BLaER1 (cell line): ENCODE measurements around the gene DDR2.
"Not testable (repeated sequence)": the region's sequence is repeated elsewhere in the genome, so short reads cannot be mapped to it uniquely, and the experiment has no call there.

Experiments used
- H3K27ac ChIP-seq: shearing (Covaris generic); formaldehyde crosslinking; 2 replicates; pipeline ENCODE4 v1.8.1; 2022
- H3K27me3 ChIP-seq: shearing (Covaris generic); formaldehyde crosslinking; 2 replicates; pipeline ENCODE4 v1.8.1; 2022
- H3K36me3 ChIP-seq: shearing (Covaris generic); formaldehyde crosslinking; 2 replicates; pipeline ENCODE4 v1.8.1; 2022
- H3K4me1 ChIP-seq: shearing (Covaris generic); formaldehyde crosslinking; 2 replicates; pipeline ENCODE4 v1.8.1; 2022
- H3K4me2 ChIP-seq: shearing (Covaris generic); formaldehyde crosslinking; 2 replicates; pipeline ENCODE4 v1.8.1; 2022
- H3K4me3 ChIP-seq: shearing (Covaris generic); formaldehyde crosslinking; 2 replicates; pipeline ENCODE4 v1.8.1; 2022
- H3K9ac ChIP-seq: shearing (Covaris generic); formaldehyde crosslinking; 2 replicates; pipeline ENCODE4 v1.8.1; 2022
- H3K9me3 ChIP-seq: shearing (Covaris generic); formaldehyde crosslinking; 2 replicates; pipeline ENCODE4 v1.8.1; 2022
- H4K20me1 ChIP-seq: shearing (Covaris generic); formaldehyde crosslinking; 2 replicates; pipeline ENCODE4 v1.8.1; 2022
- Cebpa-rat ChIP-seq: shearing (Covaris generic); IDR thresholded peaks from 2 replicates; pipeline ENCODE4 v1.8.1; 2022

The DDR2 gene

GRCh38 chr1:162632217-162632666 lies at the start of gene DDR2:
Gene DDR2, plus strand, starts transcription at chr1:162632464. Its CDS starts 86,600 bp downstream, at chr1:162719064.
- H3K4me1 ChIP-seq: no peaks in the 10 kb centered on the region
- H3K4me3 ChIP-seq: no peak within 1 kb of the TSS
- no peaks in the 10 kb centered on the region for H3K36me3 ChIP-seq
- H4K20me1 ChIP-seq: no peaks in the 10 kb centered on the region
- H3K27me3 ChIP-seq: no peaks in the 10 kb centered on the region
- H3K9ac ChIP-seq: no peak within 1 kb of the TSS
- no peak for TF ChIP-seq Cebpa-rat
- no peak within 1 kb of the TSS for H3K27ac ChIP-seq
- no peaks in the 10 kb centered on the region for H3K9me3 ChIP-seq
- H3K4me2 ChIP-seq: no peak within 1 kb of the TSS

GRCh38 chr1:162582901-162583300 lies 49.4 kb upstream of the DDR2 start:
- H3K27ac ChIP-seq: not testable (repeated sequence)

GRCh38 chr1:162585101-162585500 lies 47.2 kb upstream of the DDR2 start:
- not testable (repeated sequence) for H3K4me2 ChIP-seq, H3K4me1 ChIP-seq, H3K27ac ChIP-seq, H3K4me3 ChIP-seq, H3K9ac ChIP-seq, H3K27me3 ChIP-seq, H4K20me1 ChIP-seq, H3K9me3 ChIP-seq
- peaks cover 55% of the 10 kb centered on the region for H3K36me3 ChIP-seq

More at GRCh38 chr1:162582901-162583300, 49.4 kb upstream of the DDR2 start:
- H3K4me2 ChIP-seq, H3K4me1 ChIP-seq, H3K9me3 ChIP-seq, H3K4me3 ChIP-seq, H3K9ac ChIP-seq, H4K20me1 ChIP-seq, H3K27me3 ChIP-seq: not testable (repeated sequence)
- H3K36me3 ChIP-seq: peaks cover 47% of the 10 kb centered on the region

- Histone ChIP-seq H3K27ac (no peak overlapping the region), H3K9me3 (no peaks in the 10 kb centered on the region), H3K27me3 (no peaks in the 10 kb centered on the region)
Measured at GRCh38 chr1:162587347-162587746, 44.9 kb upstream of the DDR2 start.

GRCh38 chr1:162587761-162588260 lies 44.5 kb upstream of the DDR2 start:
- Histone ChIP-seq H3K27ac (no peak overlapping the region), H3K9ac (no peak overlapping the region), H3K4me2 (no peak overlapping the region), H3K27me3 (no peaks in the 10 kb centered on the region), H3K9me3 (no peaks in the 10 kb centered on the region), H3K36me3 (peaks cover 70% of the 10 kb centered on the region), H4K20me1 (no peaks in the 10 kb centered on the region), H3K4me1 (no peaks in the 10 kb centered on the region), H3K4me3 (no peak overlapping the region)
- TF ChIP-seq Cebpa-rat: no peak

More at GRCh38 chr1:162587347-162587746, 44.9 kb upstream of the DDR2 start:
- H3K9ac ChIP-seq: no peak overlapping the region
- no peak for TF ChIP-seq Cebpa-rat
- no peak overlapping the region for H3K4me3 ChIP-seq
- H3K4me1 ChIP-seq: no peaks in the 10 kb centered on the region
- H3K4me2 ChIP-seq: no peak overlapping the region
- H4K20me1 ChIP-seq: no peaks in the 10 kb centered on the region
- peaks cover 65% of the 10 kb centered on the region for H3K36me3 ChIP-seq

GRCh38 chr1:162590101-162590500 lies 42.2 kb upstream of the DDR2 start:
- Histone ChIP-seq H3K9ac (no peak overlapping the region), H3K36me3 (peaks cover 66% of the 10 kb centered on the region), H3K4me3 (no peak overlapping the region), H3K4me2 (no peak overlapping the region), H4K20me1 (no peaks in the 10 kb centered on the region), H3K27ac (no peak overlapping the region), H3K9me3 (no peaks in the 10 kb centered on the region), H3K4me1 (no peaks in the 10 kb centered on the region), H3K27me3 (no peaks in the 10 kb centered on the region)
- no peak for TF ChIP-seq Cebpa-rat

GRCh38 chr1:162590686-162591085 lies 41.6 kb upstream of the DDR2 start:
- no peak overlapping the region for H3K4me3 ChIP-seq
- H3K36me3 ChIP-seq: peaks cover 70% of the 10 kb centered on the region
- H3K27me3 ChIP-seq: no peaks in the 10 kb centered on the region
- H4K20me1 ChIP-seq: no peaks in the 10 kb centered on the region
- H3K4me1 ChIP-seq: no peaks in the 10 kb centered on the region
- no peak overlapping the region for H3K27ac ChIP-seq
- no peak for TF ChIP-seq Cebpa-rat
- H3K4me2 ChIP-seq: no peak overlapping the region
- H3K9me3 ChIP-seq: no peaks in the 10 kb centered on the region
- H3K9ac ChIP-seq: no peak overlapping the region

GRCh38 chr1:162596514-162597170 lies 35.6 kb upstream of the DDR2 start:
- no peak overlapping the region for H3K9ac ChIP-seq
- no peaks in the 10 kb centered on the region for H3K9me3 ChIP-seq
- no peak overlapping the region for H3K4me2 ChIP-seq
- H3K4me3 ChIP-seq: no peak overlapping the region
- TF ChIP-seq Cebpa-rat: no peak
- no peaks in the 10 kb centered on the region for H3K27me3 ChIP-seq
- H4K20me1 ChIP-seq: no peaks in the 10 kb centered on the region
- H3K4me1 ChIP-seq: no peaks in the 10 kb centered on the region
- H3K27ac ChIP-seq: no peak overlapping the region
- H3K36me3 ChIP-seq: peaks cover 68% of the 10 kb centered on the region

- Histone ChIP-seq H3K27me3 (no peaks in the 10 kb centered on the region), H3K4me3 (no peak overlapping the region), H3K9me3 (no peaks in the 10 kb centered on the region), H4K20me1 (no peaks in the 10 kb centered on the region), H3K27ac (no peak overlapping the region), H3K36me3 (peaks cover 57% of the 10 kb centered on the region), H3K9ac (no peak overlapping the region), H3K4me2 (no peak overlapping the region), H3K4me1 (no peaks in the 10 kb centered on the region)
- no peak for TF ChIP-seq Cebpa-rat
Measured at GRCh38 chr1:162599451-162599850, 32.8 kb upstream of the DDR2 start.

GRCh38 chr1:162603117-162603516 lies 29.1 kb upstream of the DDR2 start:
- H3K4me1 ChIP-seq, H3K9ac ChIP-seq, H3K4me2 ChIP-seq, H3K27me3 ChIP-seq, H4K20me1 ChIP-seq, H3K27ac ChIP-seq, H3K4me3 ChIP-seq, H3K9me3 ChIP-seq: not testable (repeated sequence)
- peaks cover 35% of the 10 kb centered on the region for H3K36me3 ChIP-seq
